ENCODE results near the gene EYS. TPM values are rescaled to one million over a fixed set of nuclear protein-coding genes. Genes with fewer than 3 reads are reported as not detected.

EYS gene
- total and polyA plus RNA-seq, 4 donors = 0.08 to 0.63 (median 0.36) TPM

GRCh38 chr6:64482631-64483030 lies 1224.4 kb downstream of the EYS start:
- TF ChIP-seq RXRA (IDR thresholded peaks at IDR 0.05) = peak in 1 of 2 donors; percentile 13
- no peak for TF ChIP-seq EGR1 (IDR thresholded peaks at IDR 0.05; ENCODE audit: low read depth in 2 of 2)
- 41% methylated on average over 2 of the region's 2 CpGs for WGBS
- no peak for DNase-seq (ENCODE audit: low spot score)
- H3K4me1 ChIP-seq (ENCODE audit: control insufficient read depth in 4 of 4, insufficient read depth in 4 of 4, low read length in 3 of 4) = no peaks in the 10 kb centered on the region
- no peak overlapping the region for H3K4me3 ChIP-seq (ENCODE audit: low read depth in 1 of 3, low read length in 3 of 3)
- H3K9me3 ChIP-seq (ENCODE audit: control insufficient read depth in 4 of 4, low read length in 3 of 4) = no peaks in the 10 kb centered on the region
- H3K27me3 ChIP-seq (ENCODE audit: control insufficient read depth in 4 of 4, insufficient read depth in 4 of 4, low read length in 3 of 4) = no peaks in the 10 kb centered on the region
- H3K36me3 ChIP-seq (ENCODE audit: control insufficient read depth in 4 of 4, insufficient read depth in 3 of 4, low read depth in 1 of 4, low read length in 3 of 4) = no peaks in the 10 kb centered on the region
- no peak overlapping the region for H3K9ac ChIP-seq (ENCODE audit: low read depth in 1 of 2, low read length in 2 of 2)
- no peak overlapping the region for H3K27ac ChIP-seq (ENCODE audit: low read depth in 1 of 2, low read length in 2 of 2)

GRCh38 chr6:64479134-64479533 lies 1227.9 kb downstream of the EYS start:
- Histone ChIP-seq H3K27me3 (ENCODE audit: control insufficient read depth in 4 of 4, insufficient read depth in 4 of 4, low read length in 3 of 4) (no peaks in the 10 kb centered on the region), H3K27ac (ENCODE audit: low read depth in 1 of 2, low read length in 2 of 2) (no peak overlapping the region), H3K4me1 (ENCODE audit: control insufficient read depth in 4 of 4, insufficient read depth in 4 of 4, low read length in 3 of 4) (no peaks in the 10 kb centered on the region), H3K9ac (ENCODE audit: low read depth in 1 of 2, low read length in 2 of 2) (no peak overlapping the region), H3K4me3 (ENCODE audit: low read depth in 1 of 3, low read length in 3 of 3) (no peak overlapping the region), H3K9me3 (ENCODE audit: control insufficient read depth in 4 of 4, low read length in 3 of 4) (no peaks in the 10 kb centered on the region), H3K36me3 (ENCODE audit: control insufficient read depth in 4 of 4, insufficient read depth in 3 of 4, low read depth in 1 of 4, low read length in 3 of 4) (no peaks in the 10 kb centered on the region)
- no peak for TF ChIP-seq HNF4G (IDR thresholded peaks at IDR 0.05)
- no peak for TF ChIP-seq NR2F2 (IDR thresholded peaks at IDR 0.05)
- TF ChIP-seq JUND (IDR thresholded peaks at IDR 0.05) = no peak
- no peak for TF ChIP-seq GABPA (IDR thresholded peaks at IDR 0.05 in 1 of 2, conservative IDR thresholded peaks at IDR 0.05 in 1 of 2)
- TF ChIP-seq RAD21 (IDR thresholded peaks at IDR 0.05) = no peak
- no peak for TF ChIP-seq MAX (IDR thresholded peaks at IDR 0.05)
- no peak for TF ChIP-seq ATF3 (IDR thresholded peaks at IDR 0.05)
- TF ChIP-seq RXRA (IDR thresholded peaks at IDR 0.05) = no peak
- TF ChIP-seq HNF4A (conservative IDR thresholded peaks at IDR 0.05) = no peak
- no peak for TF ChIP-seq CTCF (IDR thresholded peaks at IDR 0.05; ENCODE audit: low read depth, low read length, missing input control)
- no peak for TF ChIP-seq EGR1 (IDR thresholded peaks at IDR 0.05; ENCODE audit: low read depth in 2 of 2)
- TF ChIP-seq ZBTB33 (IDR thresholded peaks at IDR 0.05) = no peak
- DNase-seq (ENCODE audit: low spot score) = no peak
- WGBS = 86% methylated on average over 1 of the region's 1 CpG

GRCh38 chr6:64477391-64477790 lies 1229.6 kb downstream of the EYS start:
- Histone ChIP-seq H3K36me3 (ENCODE audit: control insufficient read depth in 4 of 4, insufficient read depth in 3 of 4, low read depth in 1 of 4, low read length in 3 of 4) (no peaks in the 10 kb centered on the region), H3K9ac (ENCODE audit: low read depth in 1 of 2, low read length in 2 of 2) (no peak overlapping the region), H3K27ac (ENCODE audit: low read depth in 1 of 2, low read length in 2 of 2) (no peak overlapping the region), H3K4me3 (ENCODE audit: low read depth in 1 of 3, low read length in 3 of 3) (no peak overlapping the region), H3K4me1 (ENCODE audit: control insufficient read depth in 4 of 4, insufficient read depth in 4 of 4, low read length in 3 of 4) (no peaks in the 10 kb centered on the region), H3K9me3 (ENCODE audit: control insufficient read depth in 4 of 4, low read length in 3 of 4) (no peaks in the 10 kb centered on the region), H3K27me3 (ENCODE audit: control insufficient read depth in 4 of 4, insufficient read depth in 4 of 4, low read length in 3 of 4) (no peaks in the 10 kb centered on the region)
- no peak for TF ChIP-seq RAD21 (IDR thresholded peaks at IDR 0.05)
- no peak for DNase-seq (ENCODE audit: low spot score)
- 45% methylated on average over 3 of the region's 3 CpGs for WGBS
